ENCODE data around the gene ACOXL. TPM values are rescaled to one million over a fixed set of nuclear protein-coding genes. Genes with fewer than 3 reads are reported as not detected.

Gene ACOXL
- total RNA-seq, 1 experiment from 2014 or later, result not detected

GRCh38 chr2:110823165-110823564 is 90.8 kb downstream of the ACOXL start:
- DNase-seq (ENCODE audit: low read depth), result no peak

GRCh38 chr2:110827511-110827910 is 95.1 kb downstream of the ACOXL start:
- no peak for DNase-seq (ENCODE audit: low read depth)

- DNase-seq (ENCODE audit: low read depth), result no peak
Measured at GRCh38 chr2:110828330-110828729, 96.0 kb downstream of the ACOXL start.

GRCh38 chr2:110829413-110830146 is 97.2 kb downstream of the ACOXL start:
- no peak for DNase-seq (ENCODE audit: low read depth)

GRCh38 chr2:110832740-110833139 is 100.4 kb downstream of the ACOXL start:
- DNase-seq (ENCODE audit: low read depth), result no peak

- no peak for DNase-seq (ENCODE audit: low read depth)
Measured at GRCh38 chr2:110834134-110834827, 101.9 kb downstream of the ACOXL start.

- no peak for DNase-seq (ENCODE audit: low read depth)
Measured at GRCh38 chr2:110836671-110837070, 104.3 kb downstream of the ACOXL start.

- DNase-seq (ENCODE audit: low read depth), result no peak
Measured at GRCh38 chr2:110837446-110838409, 105.4 kb downstream of the ACOXL start.

- DNase-seq (ENCODE audit: low read depth), result no peak
Measured at GRCh38 chr2:110838657-110839384, 106.4 kb downstream of the ACOXL start.

- no peak for DNase-seq (ENCODE audit: low read depth)
Measured at GRCh38 chr2:110840508-110840907, 108.1 kb downstream of the ACOXL start.

GRCh38 chr2:110842048-110842447 is 109.7 kb downstream of the ACOXL start:
- no peak for DNase-seq (ENCODE audit: low read depth)

- no peak for DNase-seq (ENCODE audit: low read depth)
Measured at GRCh38 chr2:110843496-110843895, 111.1 kb downstream of the ACOXL start.

GRCh38 chr2:110843959-110844510 is 111.7 kb downstream of the ACOXL start:
- DNase-seq (ENCODE audit: low read depth), result no peak

- DNase-seq (ENCODE audit: low read depth), result no peak
Measured at GRCh38 chr2:110847651-110848050, 115.3 kb downstream of the ACOXL start.

GRCh38 chr2:110848071-110848470 is 115.7 kb downstream of the ACOXL start:
- no peak for DNase-seq (ENCODE audit: low read depth)

GRCh38 chr2:110848519-110849030 is 116.2 kb downstream of the ACOXL start:
- DNase-seq (ENCODE audit: low read depth), result no peak

- no peak for DNase-seq (ENCODE audit: low read depth)
Measured at GRCh38 chr2:110851531-110851930, 119.2 kb downstream of the ACOXL start.

GRCh38 chr2:110852051-110852450 is 119.7 kb downstream of the ACOXL start:
- DNase-seq (ENCODE audit: low read depth), result no peak

GRCh38 chr2:110852541-110853263 is 120.3 kb downstream of the ACOXL start:
- no peak for DNase-seq (ENCODE audit: low read depth)

GRCh38 chr2:110853516-110853915 is 121.1 kb downstream of the ACOXL start:
- DNase-seq (ENCODE audit: low read depth), result no peak

Measured in HT1080 (cell line).